ACC112 (cell line): ENCODE data around the gene ROBO1.
A peak's percentile ranks its signal among the peaks of the same experiment; 100 is the strongest.

Source experiments
- H2AFZ ChIP-seq: fragments of 200-600 bp; sonication (generic); one replicate; pipeline ENCODE4 v1.6.0; 2017; ENCODE audit warnings: antibody characterized with exemption, low read length; ENCODE audit not compliant: unreplicated experiment
- H3K27ac ChIP-seq: fragments of 200-600 bp; sonication (generic); 2 replicates; pipeline ENCODE4 v1.5.1; 2014; ENCODE audit warnings: low read depth, mild to moderate bottlenecking, antibody characterized with exemption, low read length, moderate library complexity
- H3K27me3 ChIP-seq: fragments of 200-600 bp; sonication (generic); 2 replicates; pipeline ENCODE4 v1.6.1; 2014; ENCODE audit warnings: mild to moderate bottlenecking, antibody characterized with exemption, low read length, moderate library complexity, mixed read lengths; ENCODE audit not compliant: insufficient read depth
- H3K36me3 ChIP-seq: fragments of 200-600 bp; sonication (generic); 2 replicates; pipeline ENCODE4 v1.6.1; 2016; ENCODE audit warnings: mild to moderate bottlenecking, antibody characterized with exemption, low read length, moderate library complexity, mixed read lengths; ENCODE audit not compliant: insufficient read depth
- H3K4me1 ChIP-seq: fragments of 200-600 bp; sonication (generic); one replicate; pipeline ENCODE4 v1.6.1; 2016; ENCODE audit warnings: low read length, mixed read lengths; ENCODE audit not compliant: insufficient read depth, unreplicated experiment, control insufficient read depth
- H3K4me3 ChIP-seq: fragments of 200-600 bp; sonication (generic); 2 replicates; pipeline ENCODE4 v1.5.1; 2014; ENCODE audit warnings: mild to moderate bottlenecking, low read depth, low read length
- H3K79me2 ChIP-seq: fragments of 200-600 bp; sonication (generic); one replicate; pipeline ENCODE4 v1.6.0; 2016; ENCODE audit warnings: low read length; ENCODE audit not compliant: control insufficient read depth, unreplicated experiment, insufficient read depth

The ROBO1 gene

GRCh38 chr3:79027593-79027992, 740.2 kb downstream of the ROBO1 start:
- no peaks in the 10 kb centered on the region for H3K36me3 ChIP-seq
- no peak overlapping the region for H3K4me3 ChIP-seq
- no peak overlapping the region for H3K27ac ChIP-seq

GRCh38 chr3:79019924-79020173, 747.9 kb downstream of the ROBO1 start:
- Histone ChIP-seq H3K36me3 (no peaks in the 10 kb centered on the region), H3K4me3 (peak overlapping the region; percentile 86), H2AFZ (peak overlapping the region; percentile 89), H3K79me2 (peaks cover 32% of the 10 kb centered on the region), H3K27me3 (no peaks in the 10 kb centered on the region), H3K4me1 (peaks cover 17% of the 10 kb centered on the region), H3K27ac (peak overlapping the region; percentile 94; the same call in 1 of the 2 replicates)

More at GRCh38 chr3:79027593-79027992, 740.2 kb downstream of the ROBO1 start:
- Histone ChIP-seq H2AFZ (no peak overlapping the region), H3K79me2 (no peaks in the 10 kb centered on the region), H3K4me1 (peaks cover 3% of the 10 kb centered on the region), H3K27me3 (no peaks in the 10 kb centered on the region)

- Histone ChIP-seq H3K4me1 (peaks cover 17% of the 10 kb centered on the region), H3K36me3 (no peaks in the 10 kb centered on the region), H2AFZ (peak overlapping the region; percentile 89), H3K79me2 (peaks cover 36% of the 10 kb centered on the region), H3K4me3 (peak overlapping the region; percentile 86), H3K27ac (peak overlapping the region; percentile 94), H3K27me3 (no peaks in the 10 kb centered on the region)
Measured at GRCh38 chr3:79019137-79019923, 748.5 kb downstream of the ROBO1 start.

GRCh38 chr3:79018671-79019136, 749.1 kb downstream of the ROBO1 start:
- peak overlapping the region; percentile 94 for H3K27ac ChIP-seq

GRCh38 chr3:79018265-79018664, 749.5 kb downstream of the ROBO1 start:
- peak overlapping the region; percentile 94 for H3K27ac ChIP-seq
- no peaks in the 10 kb centered on the region for H3K36me3 ChIP-seq
- H3K27me3 ChIP-seq: no peaks in the 10 kb centered on the region
- peaks cover 46% of the 10 kb centered on the region for H3K79me2 ChIP-seq
- peak overlapping the region; percentile 47 for H2AFZ ChIP-seq
- H3K4me1 ChIP-seq: peaks cover 17% of the 10 kb centered on the region
- peak overlapping the region; percentile 86 for H3K4me3 ChIP-seq

More at GRCh38 chr3:79018671-79019136, 749.1 kb downstream of the ROBO1 start:
- Histone ChIP-seq H3K79me2 (peaks cover 42% of the 10 kb centered on the region), H3K27me3 (no peaks in the 10 kb centered on the region), H3K4me1 (peaks cover 17% of the 10 kb centered on the region), H3K36me3 (no peaks in the 10 kb centered on the region), H2AFZ (peak overlapping the region; percentile 51), H3K4me3 (peak overlapping the region; percentile 86)

GRCh38 chr3:79016587-79017376, 751.0 kb downstream of the ROBO1 start:
- H3K4me3 ChIP-seq: peak overlapping the region; percentile 86
- H3K4me1 ChIP-seq: peaks cover 17% of the 10 kb centered on the region
- peaks cover 57% of the 10 kb centered on the region for H3K79me2 ChIP-seq
- H2AFZ ChIP-seq: no peak overlapping the region
- no peaks in the 10 kb centered on the region for H3K27me3 ChIP-seq
- peak overlapping the region; percentile 94 for H3K27ac ChIP-seq
- no peaks in the 10 kb centered on the region for H3K36me3 ChIP-seq

- H3K4me1 ChIP-seq: peaks cover 17% of the 10 kb centered on the region
Measured at GRCh38 chr3:79015854-79016253, 751.9 kb downstream of the ROBO1 start.

GRCh38 chr3:79012946-79013362, 754.8 kb downstream of the ROBO1 start:
- Histone ChIP-seq H3K4me1 (peaks cover 11% of the 10 kb centered on the region), H3K4me3 (no peak overlapping the region), H3K79me2 (peaks cover 66% of the 10 kb centered on the region), H3K27ac (no peak overlapping the region), H2AFZ (no peak overlapping the region), H3K27me3 (no peaks in the 10 kb centered on the region), H3K36me3 (no peaks in the 10 kb centered on the region)

More at GRCh38 chr3:79015854-79016253, 751.9 kb downstream of the ROBO1 start:
- H2AFZ ChIP-seq: no peak overlapping the region
- no peaks in the 10 kb centered on the region for H3K27me3 ChIP-seq
- H3K36me3 ChIP-seq: no peaks in the 10 kb centered on the region
- peak overlapping the region; percentile 86 for H3K4me3 ChIP-seq
- H3K79me2 ChIP-seq: peaks cover 61% of the 10 kb centered on the region
- H3K27ac ChIP-seq: no peak overlapping the region

GRCh38 chr3:79012530-79012913, 755.3 kb downstream of the ROBO1 start:
- Histone ChIP-seq H3K27ac (no peak overlapping the region), H3K4me3 (no peak overlapping the region), H3K36me3 (no peaks in the 10 kb centered on the region), H2AFZ (no peak overlapping the region), H3K4me1 (peaks cover 11% of the 10 kb centered on the region), H3K27me3 (no peaks in the 10 kb centered on the region), H3K79me2 (peaks cover 62% of the 10 kb centered on the region)

GRCh38 chr3:79011821-79012529, 755.8 kb downstream of the ROBO1 start:
- Histone ChIP-seq H3K27ac (no peak overlapping the region), H3K27me3 (no peaks in the 10 kb centered on the region), H3K4me1 (peaks cover 13% of the 10 kb centered on the region), H3K4me3 (no peak overlapping the region), H3K36me3 (no peaks in the 10 kb centered on the region), H3K79me2 (peaks cover 61% of the 10 kb centered on the region), H2AFZ (no peak overlapping the region)
